Measurements from ENCODE around the gene CFAP161.

Gene CFAP161

DNA sequence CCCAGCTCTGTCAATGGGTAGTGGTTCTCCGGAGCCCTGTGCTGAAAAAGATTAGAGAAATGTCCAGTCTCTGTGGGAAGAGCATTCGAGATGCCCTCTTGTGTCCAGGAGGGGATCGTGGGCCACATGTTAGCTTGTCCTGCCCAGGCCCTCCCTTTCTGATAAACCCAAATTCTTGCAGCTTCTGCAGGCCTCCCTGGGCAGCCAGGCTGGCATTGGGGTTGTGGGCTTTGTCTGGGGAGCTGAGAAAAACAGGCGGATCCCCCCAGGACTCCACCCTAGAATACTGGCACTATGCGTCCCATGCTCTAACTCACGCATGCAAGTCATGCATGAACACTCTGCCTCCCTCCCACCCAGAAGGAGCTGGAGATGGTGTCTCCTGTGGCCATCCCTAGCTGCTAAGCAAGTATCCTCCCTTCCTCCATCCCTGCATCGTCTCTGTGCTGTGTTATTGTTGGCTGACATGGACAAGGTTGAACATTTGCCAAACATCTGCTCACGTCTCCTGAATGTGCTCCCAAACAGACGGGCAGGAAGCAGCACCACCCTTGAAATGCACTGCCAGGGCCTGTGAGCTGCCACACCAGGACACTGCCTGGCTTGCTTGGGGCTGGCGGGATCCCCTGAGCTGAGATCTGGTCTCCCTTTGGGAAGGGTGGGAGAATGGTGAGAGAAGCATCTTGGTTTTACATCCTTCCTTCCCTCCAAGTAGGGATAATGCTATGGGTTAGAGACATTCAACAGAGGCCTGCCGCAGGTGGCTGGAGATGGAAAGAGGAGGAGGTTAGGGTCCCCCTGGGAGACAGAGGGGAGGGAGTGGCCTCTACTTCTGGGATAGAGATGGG, 26.5 kb downstream of the CFAP161 start:
- no peak for DNase-seq

DNA sequence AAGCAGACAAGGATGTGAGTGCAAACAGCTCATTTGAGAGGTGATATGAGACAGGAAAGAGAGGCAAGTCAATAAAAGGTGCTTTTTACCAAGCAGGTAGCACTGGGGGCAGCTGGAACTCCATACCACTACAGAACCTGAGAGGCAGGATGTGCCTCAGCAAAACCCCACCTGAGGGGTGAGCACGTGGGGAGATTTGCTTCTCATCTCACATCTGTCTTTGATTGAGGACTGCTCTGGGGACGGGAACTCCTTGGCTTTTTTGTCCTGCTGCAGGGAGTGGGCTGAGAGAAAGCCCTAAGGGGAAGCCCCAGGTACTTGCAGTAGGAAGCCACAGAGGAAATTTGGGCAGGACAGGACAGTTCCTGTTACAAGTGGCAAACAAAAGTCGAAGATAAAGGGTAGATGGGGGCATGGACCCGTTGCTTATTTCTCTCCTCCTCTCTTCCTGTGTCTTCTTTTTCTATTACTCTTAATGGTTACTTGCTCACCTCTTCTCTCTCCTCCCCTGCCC, 27.1 kb downstream of the CFAP161 start:
- DNase-seq: peak; percentile 3 to 19

DNA sequence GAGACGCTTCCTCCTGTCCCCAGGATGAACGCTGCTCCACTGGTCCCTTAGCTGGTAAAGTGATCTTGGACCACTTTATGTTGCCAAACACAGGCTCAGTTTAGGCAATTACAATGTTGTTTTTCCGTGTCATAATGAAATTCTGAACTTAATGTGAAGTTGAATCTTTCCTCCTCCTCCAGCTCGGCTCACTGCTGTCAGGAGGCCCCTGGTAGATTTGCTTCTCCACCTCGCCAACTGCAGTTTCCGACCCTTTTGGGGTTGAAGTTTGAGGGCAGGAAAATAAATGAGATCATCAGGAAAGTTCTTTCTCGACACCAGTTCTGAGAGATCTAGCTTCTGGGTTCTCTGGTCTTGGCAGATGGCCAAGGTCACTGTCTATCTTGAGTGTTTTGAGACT, 27.8 kb downstream of the CFAP161 start:
- DNase-seq: peak; percentile 15 to 42

DNA sequence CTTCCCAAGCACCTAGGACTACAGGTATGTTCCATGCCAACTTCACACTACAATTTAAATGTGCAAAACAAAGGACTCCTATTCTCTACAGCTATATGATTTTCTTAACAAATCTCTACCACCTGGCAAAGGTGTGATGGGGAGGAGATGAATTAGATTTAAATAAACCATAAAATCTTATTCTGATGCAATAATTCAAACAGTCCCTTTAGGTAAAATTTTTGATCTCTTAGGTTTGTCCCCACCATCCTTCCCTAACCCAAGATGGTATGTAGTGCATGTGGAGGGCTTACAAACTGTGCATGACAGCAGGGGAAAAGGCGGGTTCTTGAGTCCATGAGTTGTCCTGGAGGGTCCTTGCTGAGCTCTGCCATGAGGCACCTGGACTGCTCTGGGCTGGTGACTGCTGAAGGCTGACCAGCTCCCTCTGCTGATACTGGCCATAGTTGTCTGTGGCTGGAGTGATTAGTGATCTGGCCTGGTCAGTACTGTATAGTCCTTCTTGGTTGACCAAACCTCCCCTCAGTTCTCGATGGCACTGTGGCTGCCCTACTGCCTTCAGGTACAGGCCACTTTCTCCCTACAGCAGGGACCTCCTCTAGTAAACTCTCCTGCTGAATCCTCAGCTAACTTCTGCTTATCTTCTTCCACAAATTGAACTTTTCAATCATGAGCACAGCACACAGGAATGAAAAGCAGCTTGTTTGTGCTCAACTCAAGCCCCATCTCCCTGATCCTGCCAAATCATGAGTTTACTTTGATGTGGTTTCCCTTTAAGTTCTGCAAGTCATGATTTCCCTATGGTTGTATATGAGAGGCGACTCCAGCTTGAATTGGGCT, 30.1 kb downstream of the CFAP161 start:
- DNase-seq: no peak

DNA sequence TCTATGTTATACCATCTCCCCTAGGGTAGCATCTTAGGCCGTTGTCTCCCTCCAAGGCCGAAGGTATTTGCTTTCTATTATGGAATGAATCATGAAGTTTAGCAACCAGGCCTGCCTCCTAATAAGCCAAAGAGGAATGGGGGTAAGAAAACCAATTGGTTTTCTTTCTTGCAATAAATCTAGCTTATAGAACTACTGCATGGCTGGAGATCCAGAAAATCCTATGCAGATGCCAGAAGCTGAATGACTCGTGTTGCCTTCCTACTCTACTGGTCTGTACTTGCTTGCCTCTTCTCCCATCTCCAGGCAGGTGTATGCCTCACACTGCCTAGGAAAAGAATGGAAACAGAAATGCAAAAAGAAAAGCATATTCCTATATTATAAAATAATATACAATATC, 31.5 kb downstream of the CFAP161 start:
- no peak for DNase-seq

DNA sequence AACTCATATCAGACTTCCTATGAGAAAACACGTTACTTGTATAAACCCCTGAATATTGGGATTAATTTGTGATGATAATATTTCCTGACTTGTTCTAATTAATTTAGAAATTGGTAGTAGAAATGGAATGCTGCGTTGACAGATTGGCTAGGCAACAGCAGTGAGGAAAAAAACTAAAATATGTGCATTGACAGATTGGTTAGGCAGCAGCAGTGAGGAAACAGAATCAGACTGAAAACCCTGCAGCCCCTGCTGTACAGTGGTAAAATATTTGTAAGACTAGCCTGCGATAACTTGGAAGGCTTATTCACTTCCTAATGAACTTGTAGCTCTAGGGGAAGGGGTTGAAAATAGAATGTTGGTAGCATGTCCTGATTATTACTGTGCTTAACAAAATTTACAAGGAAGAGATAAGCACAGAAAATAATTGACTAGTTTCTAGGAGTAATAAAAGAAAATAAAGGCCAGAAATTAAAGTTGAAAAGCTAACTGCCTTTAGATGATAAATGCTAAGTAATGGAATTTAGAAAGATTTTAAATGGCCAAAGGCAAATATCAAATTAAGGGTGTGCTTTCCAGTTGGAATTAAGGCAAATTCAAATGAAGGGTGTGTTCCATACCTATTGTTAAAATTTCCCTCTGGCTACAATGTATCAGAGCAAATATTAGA, 32.7 kb downstream of the CFAP161 start:
- DNase-seq: no peak

DNA sequence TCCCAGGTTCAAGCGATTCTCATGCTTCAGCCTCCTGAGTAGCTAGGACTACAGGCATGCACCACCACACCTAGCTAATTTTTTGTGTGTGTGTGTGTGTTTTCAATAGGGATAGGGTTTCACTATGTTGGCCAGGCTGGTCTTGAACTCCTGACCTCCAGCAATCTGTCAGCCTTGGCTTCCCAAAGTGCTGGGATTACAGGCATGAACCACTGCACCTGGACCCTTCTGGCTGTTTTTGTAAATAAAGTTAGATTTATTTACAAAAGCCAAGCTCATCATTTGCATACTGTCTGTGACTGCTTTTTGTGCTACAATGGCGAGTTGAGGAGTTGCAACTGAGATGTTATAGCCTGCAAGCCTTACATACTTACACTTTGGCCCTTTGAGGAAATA, 34.1 kb downstream of the CFAP161 start:
- DNase-seq: no peak

DNA sequence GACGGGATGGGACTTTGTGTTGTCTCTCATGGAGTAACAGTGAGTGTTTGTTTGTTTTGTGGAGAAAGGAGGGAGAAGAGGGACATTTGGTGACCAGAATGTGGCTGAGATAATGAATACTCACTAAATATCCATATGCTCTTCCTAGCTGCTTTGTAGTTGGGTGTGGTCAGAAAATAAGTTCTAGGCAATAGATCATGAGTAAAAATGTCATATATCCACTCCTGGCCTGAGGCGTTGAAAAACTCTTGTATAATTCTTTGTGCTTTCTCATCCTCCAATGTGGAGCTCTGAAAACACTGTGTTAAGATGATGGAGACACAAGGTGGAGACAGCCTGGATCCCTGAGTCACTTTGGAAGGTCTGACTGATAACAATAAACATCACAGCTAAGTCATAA, 34.6 kb downstream of the CFAP161 start:
- no peak for DNase-seq

DNA sequence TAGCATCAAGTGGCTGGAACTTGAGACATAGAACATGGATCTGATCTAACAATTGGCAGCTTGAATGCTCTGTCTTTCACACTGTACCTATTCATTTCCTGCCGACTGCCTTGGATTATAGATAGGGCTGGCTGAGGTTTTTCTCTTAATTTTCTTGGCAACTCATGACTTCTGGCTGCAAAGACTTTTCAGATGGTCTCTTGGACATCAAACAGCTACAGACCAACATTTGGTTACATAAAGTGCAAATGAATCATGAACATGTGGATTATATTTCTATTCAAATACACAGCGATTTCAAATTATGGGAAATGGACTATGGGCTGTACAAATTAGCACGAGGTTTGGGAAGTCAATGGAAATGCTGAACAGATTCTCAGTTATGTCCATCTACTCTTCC, 36.4 kb downstream of the CFAP161 start:
- no peak for DNase-seq

DNA sequence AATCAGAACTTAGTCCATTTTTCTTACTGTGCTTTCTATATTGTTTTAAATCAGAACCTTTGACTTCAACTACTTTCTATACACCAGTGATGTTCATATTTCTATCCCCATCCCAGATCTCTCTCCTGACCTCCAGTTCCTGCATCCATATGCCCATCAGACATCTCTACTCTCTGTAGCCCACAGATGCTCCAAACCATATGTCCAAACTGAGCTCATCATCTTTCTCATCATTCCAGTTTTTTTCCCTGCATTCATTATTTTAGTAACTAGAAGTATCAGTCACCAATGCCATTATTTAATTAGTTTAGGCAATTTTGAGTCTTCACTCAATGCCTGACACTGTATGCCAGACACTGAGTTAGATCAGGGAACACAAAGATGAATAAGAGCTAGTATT, 37.2 kb downstream of the CFAP161 start:
- DNase-seq: no peak

DNA sequence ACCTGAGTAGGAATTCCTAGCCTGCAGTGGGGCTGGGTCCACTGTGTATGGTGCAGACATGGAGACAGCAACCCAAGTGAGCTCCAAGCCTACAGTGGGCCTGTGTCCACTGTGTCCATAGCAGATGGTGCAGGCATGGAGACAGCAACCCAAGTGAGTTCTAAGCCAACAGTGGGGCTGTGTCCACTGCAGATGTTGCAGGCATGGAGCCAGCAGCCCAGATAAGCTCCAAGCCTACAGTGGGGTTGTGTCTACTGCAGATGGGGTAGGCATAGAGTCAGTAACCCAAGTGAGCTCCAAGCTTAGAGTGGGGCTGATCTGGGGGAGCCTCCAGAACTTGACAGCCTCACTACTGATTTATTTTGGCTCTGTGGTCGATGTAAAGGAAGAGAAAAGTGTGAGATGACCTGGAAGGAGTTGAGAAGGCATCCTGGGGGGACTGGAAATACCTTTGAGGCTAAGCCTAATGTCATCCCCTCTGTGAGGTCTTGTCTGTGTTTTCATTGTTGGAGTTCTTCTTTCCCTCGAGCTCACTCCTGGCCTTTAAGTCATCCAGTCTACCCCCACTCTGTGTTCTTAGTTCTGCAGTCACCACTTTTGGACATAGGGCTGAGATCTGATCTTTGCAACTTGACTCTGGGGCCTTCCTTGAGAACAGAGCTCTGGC, 40.2 kb downstream of the CFAP161 start:
- DNase-seq: no peak

DNA sequence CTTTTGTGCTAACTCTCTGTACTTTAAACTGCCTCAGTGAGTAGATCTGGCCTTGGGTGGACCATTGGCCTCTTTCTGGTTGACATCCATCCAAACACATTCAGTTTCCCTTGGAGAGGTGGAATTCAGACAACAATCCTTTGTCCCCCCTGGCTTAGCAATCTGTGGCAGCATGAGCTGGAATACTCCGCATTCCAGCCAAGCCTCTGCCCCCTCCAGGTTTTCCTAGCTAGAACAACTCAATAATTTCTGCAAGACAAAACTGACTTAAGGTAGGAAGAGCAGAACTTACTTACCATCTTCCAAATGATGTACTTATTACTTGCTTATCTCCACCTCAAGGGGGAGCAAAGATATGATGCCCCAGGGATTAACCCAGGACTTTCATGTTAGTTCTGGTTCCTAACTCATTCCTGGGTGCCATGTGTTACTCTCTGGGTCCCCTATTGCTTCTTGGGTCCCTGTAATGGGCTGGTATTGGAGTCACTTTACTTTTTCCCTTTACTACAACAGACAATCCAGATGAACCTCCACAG, 40.8 kb downstream of the CFAP161 start:
- DNase-seq: no peak

DNA sequence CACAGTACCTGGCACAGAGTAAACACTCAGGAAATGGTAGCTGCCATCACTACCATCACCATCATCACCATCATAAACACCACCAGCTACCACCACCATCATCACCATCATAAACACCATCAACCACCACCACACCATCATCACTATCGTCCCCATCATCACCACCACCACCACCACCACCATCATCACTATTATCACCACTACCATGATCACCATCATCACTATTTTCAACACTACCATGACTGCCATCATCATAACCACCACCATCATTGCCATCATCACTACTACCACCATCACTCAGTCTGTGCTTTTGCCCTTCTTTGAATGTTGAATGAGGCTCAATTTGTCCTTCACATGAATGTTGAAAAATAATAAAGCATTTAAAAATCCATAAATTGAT, 41.4 kb downstream of the CFAP161 start:
- no peak for DNase-seq

DNA sequence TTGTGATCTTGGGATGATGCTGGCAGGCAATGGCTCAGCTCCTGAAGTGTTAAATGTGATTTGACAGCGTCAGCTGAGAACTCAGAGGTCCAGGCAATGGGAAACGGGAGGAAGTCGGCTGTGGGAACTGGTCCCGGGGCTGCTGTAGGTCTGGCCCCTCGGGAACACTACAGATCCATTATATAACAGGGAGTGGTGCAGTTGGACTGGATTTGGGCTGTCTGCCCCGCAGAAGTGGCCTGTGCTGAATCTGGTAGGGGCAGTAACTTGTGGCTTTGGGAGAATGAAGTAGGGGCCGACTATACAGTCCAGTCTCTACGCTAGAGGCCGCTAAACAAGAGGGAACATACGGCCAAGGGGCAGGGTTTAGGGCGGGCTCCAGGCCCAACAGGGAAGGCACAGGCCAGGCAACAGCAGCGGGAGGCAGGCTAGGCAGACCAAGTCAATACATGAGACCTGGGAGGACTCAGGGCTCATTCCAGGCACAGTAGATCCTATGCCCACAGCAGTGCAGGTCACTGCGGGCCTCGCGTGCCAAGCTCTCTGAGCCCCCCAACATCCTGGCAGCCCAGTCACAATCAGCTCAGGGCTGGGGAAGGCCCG, 42.3 kb downstream of the CFAP161 start:
- DNase-seq: no peak

DNA sequence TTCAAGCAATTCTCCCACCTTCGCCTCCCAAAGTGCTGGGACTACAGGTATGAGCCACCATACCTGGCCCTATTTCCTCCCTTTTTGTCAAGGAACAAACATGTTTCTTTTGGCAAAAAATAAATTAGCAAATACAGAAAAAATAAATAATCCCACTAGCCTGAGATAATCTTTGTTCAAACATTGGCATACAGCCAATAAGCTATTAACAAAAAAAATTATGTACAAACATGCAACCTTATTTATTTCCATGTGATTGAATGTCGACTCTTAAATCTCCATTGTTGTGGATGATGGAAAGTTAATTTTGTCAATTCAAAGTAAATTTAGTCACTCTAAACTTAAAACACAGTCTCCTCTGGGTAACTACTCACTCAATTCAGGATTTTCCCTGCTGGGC, 44.3 kb downstream of the CFAP161 start:
- DNase-seq: no peak

DNA sequence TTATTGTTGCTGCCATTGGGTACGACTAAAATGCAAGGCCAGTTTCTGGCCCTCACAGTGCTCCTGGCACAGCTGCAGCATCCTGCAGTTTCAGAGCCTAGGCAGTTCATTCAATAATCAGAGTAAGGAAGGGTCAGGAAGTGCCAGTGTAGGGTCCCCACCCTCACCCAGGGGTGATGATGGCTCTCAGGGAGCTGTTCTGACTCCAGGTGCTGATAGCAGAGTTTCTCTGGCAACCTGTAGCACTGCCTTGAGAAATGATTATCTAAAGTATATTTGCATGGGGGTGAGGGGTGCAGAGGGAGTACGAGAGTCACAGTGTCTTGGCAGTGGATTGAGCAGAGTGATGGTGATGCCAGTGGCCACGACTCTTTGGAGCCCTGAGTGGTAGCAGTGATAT, 47.1 kb downstream of the CFAP161 start:
- DNase-seq: no peak

DNA sequence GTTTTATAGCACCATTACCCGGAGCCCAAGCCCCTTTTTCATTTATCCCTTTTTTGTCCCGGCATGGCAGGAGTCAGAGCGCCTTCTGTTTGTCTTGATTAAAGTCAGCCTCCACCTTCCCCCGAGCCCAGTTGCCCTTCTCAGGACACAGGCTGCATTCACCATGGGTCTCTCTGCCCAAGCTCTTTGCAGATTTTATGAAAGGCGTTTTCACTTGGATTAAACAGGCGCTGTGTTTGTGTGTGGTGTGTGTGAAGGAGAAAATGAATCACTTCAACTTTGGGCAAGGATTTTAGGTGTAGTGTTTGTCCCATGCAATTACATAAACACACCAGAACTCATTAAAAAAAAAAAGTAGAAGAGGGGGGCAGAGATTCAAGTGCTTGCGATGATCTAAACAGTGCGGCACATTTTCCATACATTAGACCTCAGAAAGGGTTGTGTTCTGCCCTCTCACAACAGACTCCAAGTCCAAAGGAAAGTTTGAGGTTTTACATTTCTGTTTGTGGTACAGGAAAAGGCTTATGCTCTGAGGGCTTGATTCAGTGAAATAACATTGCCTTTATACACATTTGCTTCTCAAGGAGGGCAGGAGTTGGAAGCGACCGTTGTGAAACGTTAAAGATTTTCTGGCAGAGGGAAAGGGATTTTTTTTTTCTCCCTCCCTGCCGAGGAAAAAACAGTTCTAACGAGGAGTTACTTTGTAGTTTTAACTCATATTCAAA, 48.1 kb downstream of the CFAP161 start:
- DNase-seq: no peak

DNA sequence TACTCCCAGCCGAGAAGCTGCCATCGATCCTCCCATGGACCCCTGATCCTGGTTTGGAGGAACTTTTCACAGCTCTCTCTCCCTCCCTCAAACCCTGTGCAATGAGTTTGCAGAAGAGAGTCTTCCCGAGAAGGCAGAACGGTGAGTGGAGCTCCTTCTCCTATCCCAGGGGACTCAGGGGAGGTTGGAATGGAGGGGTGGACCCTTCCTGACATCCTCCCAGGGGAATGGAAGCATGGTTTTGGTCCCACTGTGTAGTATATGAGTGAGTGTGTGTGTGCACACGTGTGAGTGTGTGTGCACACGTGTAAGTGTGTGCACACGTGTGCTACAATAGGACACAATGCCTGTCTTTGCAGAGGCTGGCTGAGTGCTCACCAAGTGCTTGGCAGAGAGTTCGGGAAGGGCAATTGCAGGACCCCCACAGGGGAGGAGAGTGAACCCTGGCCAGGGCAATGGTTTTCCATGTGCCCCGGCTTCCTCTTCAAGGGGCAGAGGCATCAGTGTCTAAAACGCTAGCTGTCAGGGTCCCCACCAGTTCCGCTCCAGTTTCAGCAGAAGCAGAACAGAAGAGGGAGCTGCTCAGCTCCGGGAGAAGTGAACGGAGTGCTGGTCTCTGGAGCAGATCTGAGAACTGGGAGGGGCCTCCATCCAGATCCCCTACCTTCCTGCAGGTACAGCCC, 48.8 kb downstream of the CFAP161 start:
- no peak for DNase-seq

DNA sequence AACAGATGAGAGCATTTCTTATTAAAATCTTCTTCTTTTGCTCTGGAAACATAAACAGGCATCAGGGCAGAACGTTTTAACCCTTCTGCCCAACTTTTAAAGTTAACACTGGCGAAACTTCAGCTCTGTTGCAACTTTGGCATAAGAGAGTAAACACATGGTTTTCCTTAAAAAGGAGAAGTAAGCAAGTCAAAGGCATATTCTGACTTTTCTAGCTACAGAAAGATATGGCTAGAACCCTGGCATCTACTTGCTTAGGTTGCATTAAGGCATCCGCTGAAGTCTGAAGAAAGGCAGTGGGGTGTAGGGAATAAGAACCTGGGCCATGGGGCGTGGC, 49.3 kb downstream of the CFAP161 start:
- no peak for DNase-seq

DNA sequence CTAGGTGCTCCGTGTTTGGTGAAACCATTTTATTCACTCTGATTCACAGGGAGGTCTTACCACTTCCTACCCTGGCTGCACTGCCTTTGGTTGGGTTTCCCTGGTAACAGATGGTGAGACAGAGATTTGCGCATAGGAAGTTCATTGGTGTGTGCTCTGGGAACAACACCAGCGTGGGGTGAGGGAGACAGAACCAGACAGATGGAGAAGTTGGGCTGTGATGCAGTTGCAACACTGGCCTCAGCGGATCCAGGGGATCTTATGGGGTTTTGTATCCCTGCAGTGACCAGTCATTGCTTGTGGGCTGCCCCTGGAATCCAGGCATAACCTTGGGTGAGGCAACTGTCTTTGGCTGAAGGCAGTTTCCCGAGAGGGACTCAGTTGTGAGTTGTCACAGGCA, 50.1 kb downstream of the CFAP161 start:
- no peak for DNase-seq

All from activated CD4-positive, alpha-beta T cell treated with anti-CD3 and anti-CD28 coated beads, Interleukin-2, amount 50 U/mL, for 48 hours (primary cell).